Panc1 (cell line): ENCODE data around the gene GRIN1. TPM values are rescaled to one million over a fixed set of nuclear protein-coding genes. Genes with fewer than 3 reads are reported as not detected.

Source experiments
- ATAC-seq: fragments of 200-7000 bp; cut with Tn5 transposase; 2 replicates; pipeline ENCODE4 v1.9.1; 2020; ENCODE audit warnings: mild to moderate bottlenecking, moderate library complexity
- BruUV-seq: library from RNA; stranded (reverse); fragments of 400-500 nt; replicated peaks from 2 replicates; lab custom pipeline; 2021; lab: Mats Ljungman, UMichigan
- CTCF ChIA-PET: fragments of 300-600 bp; sonication (Branson Sonifier 250); formaldehyde crosslinking; loops from one replicate; lab custom pipeline; 2022; ENCODE audit warnings: antibody characterized with exemption; lab: Charles Lee
- POLR2A ChIA-PET: fragments of 300-600 bp; sonication (Branson Sonifier 250); formaldehyde crosslinking; loops from one replicate; lab custom pipeline; 2022; ENCODE audit warnings: antibody characterized with exemption; lab: Charles Lee
- DNase-seq: peaks from one replicate; pipeline ENCODE4 v3.0.0-alpha.2; 2010; ENCODE audit warnings: low read depth, low spot score
- H3K27ac ChIP-seq: 2 replicates; pipeline ENCODE4 v1.5.1; 2011; ENCODE audit warnings: mild to moderate bottlenecking, low read length, inconsistent platforms
- H3K27me3 ChIP-seq: fragments of 200-500 bp; sonication (Bioruptor generic); 2 replicates; pipeline ENCODE4 v1.6.0; 2014; ENCODE audit warnings: low read length, inconsistent platforms; ENCODE audit not compliant: control insufficient read depth, insufficient read depth
- H3K36me3 ChIP-seq: fragments of 200-500 bp; sonication (Bioruptor generic); 2 replicates; pipeline ENCODE4 v1.5.1; 2014; ENCODE audit warnings: inconsistent platforms, mild to moderate bottlenecking, low read length, moderate library complexity; ENCODE audit not compliant: control insufficient read depth, insufficient read depth
- H3K4me1 ChIP-seq: 2 replicates; pipeline ENCODE4 v1.5.1; 2011; ENCODE audit warnings: inconsistent platforms, mild to moderate bottlenecking, low read length, moderate library complexity; ENCODE audit not compliant: control insufficient read depth, insufficient read depth
- H3K4me3 ChIP-seq, 2 experiments: 2 replicates each; pipeline ENCODE4 v1.5.1; 2011 to 2012; ENCODE audit warnings: low read depth in 2 of 2, low read length in 2 of 2, mild to moderate bottlenecking in 2 of 2, inconsistent platforms in 1 of 2, moderate library complexity in 1 of 2
- H3K9me3 ChIP-seq: fragments of 200-500 bp; sonication (Bioruptor generic); 2 replicates; pipeline ENCODE4 v1.5.1; 2014; ENCODE audit warnings: low read depth, mild to moderate bottlenecking, inconsistent platforms, low read length, moderate library complexity; ENCODE audit not compliant: control insufficient read depth, insufficient read depth
- CTCF ChIP-seq: fragments of 450-650 bp; IDR thresholded peaks from 2 replicates; pipeline ENCODE4 v1.5.1; 2017; ENCODE audit warnings: mild to moderate bottlenecking
- POLR2AphosphoS5 ChIP-seq: IDR thresholded peaks from 2 replicates; pipeline ENCODE4 v1.6.1; 2012; ENCODE audit warnings: mild to moderate bottlenecking, low read depth, low read length, moderate library complexity
- REST ChIP-seq, 2 experiments: IDR thresholded peaks; 2 replicates each; pipeline ENCODE4 v1.6.1; 2011 to 2012; ENCODE audit warnings: low read depth in 2 of 2, control low read depth in 1 of 2, low read length in 1 of 2, mild to moderate bottlenecking in 1 of 2, moderate library complexity in 1 of 2; ENCODE audit not compliant: insufficient read depth in 1 of 2
- SIN3A ChIP-seq: IDR thresholded peaks from 2 replicates; pipeline ENCODE4 v1.6.1; 2012; ENCODE audit warnings: low read depth, mild to moderate bottlenecking, low read length, moderate library complexity, borderline replicate concordance; ENCODE audit not compliant: insufficient read depth
- TCF7L2 ChIP-seq: IDR thresholded peaks from 2 replicates; pipeline ENCODE4 v1.6.1; 2011; ENCODE audit warnings: mild to moderate bottlenecking, low read depth, low read length, inconsistent platforms
- in situ Hi-C: cut with HindIII; loops from 2 replicates; pipeline ENCODE4 v1.10.0; 2016; ENCODE audit warnings: low sequenced_read_pairs, low pct_unique_long_range_greater_than_20kb
- intact Hi-C: fragments of 100-400 bp; cut with micrococcal nuclease; formaldehyde crosslinking; loops from one replicate; pipeline ENCODE4 v1.10.0; 2022; ENCODE audit not compliant: unreplicated experiment
- total RNA-seq: library from RNA; stranded (reverse); gene quantifications from one replicate; pipeline ENCODE4 v1.2.1, GENCODE V29; 2021; ENCODE audit not compliant: unreplicated experiment

GRIN1 gene
- total RNA-seq, 1 experiment from 2014 or later = 4.9 TPM

- Histone ChIP-seq H3K27ac (no peak overlapping the region), H3K4me1 (0 out of 2 replicates have a peak, but pooled peaks cover 4% of the 10 kb centered on the region), H3K4me3 (peak overlapping the region; percentile 32 to 52), H3K27me3 (no peaks in the 10 kb centered on the region), H3K9me3 (no peaks in the 10 kb centered on the region), H3K36me3 (no peaks in the 10 kb centered on the region)
- in situ Hi-C loops = no loop called here
- ChIA-PET POLR2A (no interaction called here), CTCF (interaction anchor here (0.6 to 1.1 kb wide), 3 partner anchors 12 to 39 kb away, joined by 5 to 8 read pairs (median 6); no protein-coding TSS in a partner anchor)
- BruUV-seq = no TSS peak
- intact Hi-C loops = no loop called here
- no peak for DNase-seq
- TF ChIP-seq SIN3A = no peak
- peak; percentile 63 for ATAC-seq
Measured at GRCh38 chr9:137163365-137163715, 24.4 kb downstream of the GRIN1 start.

- BruUV-seq = no TSS peak
- H3K27ac ChIP-seq = no peak overlapping the region
- in situ Hi-C loops (no loop called here), intact Hi-C loops (no loop called here)
- H3K36me3 ChIP-seq = no peaks in the 10 kb centered on the region
- CTCF ChIA-PET = no interaction called here
- ATAC-seq = no peak
- no peak for DNase-seq
- POLR2A ChIA-PET = no interaction called here
- H3K4me1 ChIP-seq = 0 out of 2 replicates have a peak, but pooled peaks cover 4% of the 10 kb centered on the region
- no peak overlapping the region for H3K4me3 ChIP-seq
- H3K27me3 ChIP-seq = no peaks in the 10 kb centered on the region
- no peaks in the 10 kb centered on the region for H3K9me3 ChIP-seq
- TF ChIP-seq TCF7L2 (no peak), SIN3A (no peak), CTCF (no peak), POLR2AphosphoS5 (no peak), REST (IDR thresholded peaks at IDR 0.05; ENCODE audit: insufficient read depth in 1 of 2, low read depth in 2 of 2, low read length in 1 of 2) (no peak)
Measured at GRCh38 chr9:137163805-137164204, 24.9 kb downstream of the GRIN1 start.

- BruUV-seq = no TSS peak
- no peak for ATAC-seq
- Histone ChIP-seq H3K4me3 (no peak overlapping the region), H3K36me3 (no peaks in the 10 kb centered on the region), H3K4me1 (0 out of 2 replicates have a peak, but pooled peaks cover 1% of the 10 kb centered on the region), H3K9me3 (no peaks in the 10 kb centered on the region), H3K27ac (no peak overlapping the region), H3K27me3 (no peaks in the 10 kb centered on the region)
- intact Hi-C loops (no loop called here), in situ Hi-C loops (no loop called here)
- no peak for DNase-seq
- POLR2A ChIA-PET = no interaction called here
- TF ChIP-seq CTCF (no peak), POLR2AphosphoS5 (no peak), SIN3A (no peak), TCF7L2 (no peak), REST (IDR thresholded peaks at IDR 0.05; ENCODE audit: insufficient read depth in 1 of 2, low read depth in 2 of 2, low read length in 1 of 2) (no peak)
- CTCF ChIA-PET = no interaction called here
Measured at GRCh38 chr9:137164370-137165249, 25.7 kb downstream of the GRIN1 start.
